GM18909 (cell line): ENCODE measurements around the gene EMB.
"Not testable (repeated sequence)": the region's sequence is repeated elsewhere in the genome, so short reads cannot be mapped to it uniquely, and the experiment has no call there.

Experiments
- ATAC-seq: cut with Tn5 transposase; IDR thresholded peaks from one replicate; pipeline ENCODE4 v1.9.1; 2021; ENCODE audit warnings: mild to moderate bottlenecking; ENCODE audit not compliant: unreplicated experiment, poor library complexity

Gene EMB

DNA sequence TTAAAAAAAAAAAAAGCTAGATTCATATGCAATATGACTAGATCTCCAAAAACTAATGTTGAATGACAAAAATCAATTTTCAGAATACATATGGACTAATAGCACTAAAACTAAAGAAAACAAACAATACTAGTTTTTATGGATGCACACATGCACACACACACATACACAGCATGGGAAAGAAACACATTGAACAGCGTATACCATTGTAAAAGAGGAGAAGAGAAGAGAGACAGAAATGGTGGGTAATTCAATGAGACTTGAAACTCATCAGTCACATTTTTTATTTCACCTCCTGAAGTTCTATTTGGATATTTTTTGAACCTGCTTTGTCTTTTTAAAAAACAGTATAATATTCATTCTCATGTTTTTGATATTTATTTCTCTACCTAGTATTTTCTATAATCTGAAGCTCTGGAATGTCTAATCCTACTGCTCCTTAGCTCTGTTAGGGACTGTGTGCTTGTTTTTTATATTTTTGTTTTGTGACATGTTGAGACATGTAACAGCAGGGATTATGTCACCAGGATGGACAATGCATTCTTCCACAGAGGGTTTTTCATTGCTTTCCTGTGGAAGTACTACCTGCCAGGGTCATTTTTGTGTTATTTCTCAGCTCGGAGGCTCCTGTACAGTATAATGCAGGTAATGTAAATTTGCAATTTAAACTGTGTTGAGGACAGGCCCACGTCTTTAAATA lies 17.8 kb downstream of the EMB start:
- ATAC-seq, result not testable (repeated sequence)

DNA sequence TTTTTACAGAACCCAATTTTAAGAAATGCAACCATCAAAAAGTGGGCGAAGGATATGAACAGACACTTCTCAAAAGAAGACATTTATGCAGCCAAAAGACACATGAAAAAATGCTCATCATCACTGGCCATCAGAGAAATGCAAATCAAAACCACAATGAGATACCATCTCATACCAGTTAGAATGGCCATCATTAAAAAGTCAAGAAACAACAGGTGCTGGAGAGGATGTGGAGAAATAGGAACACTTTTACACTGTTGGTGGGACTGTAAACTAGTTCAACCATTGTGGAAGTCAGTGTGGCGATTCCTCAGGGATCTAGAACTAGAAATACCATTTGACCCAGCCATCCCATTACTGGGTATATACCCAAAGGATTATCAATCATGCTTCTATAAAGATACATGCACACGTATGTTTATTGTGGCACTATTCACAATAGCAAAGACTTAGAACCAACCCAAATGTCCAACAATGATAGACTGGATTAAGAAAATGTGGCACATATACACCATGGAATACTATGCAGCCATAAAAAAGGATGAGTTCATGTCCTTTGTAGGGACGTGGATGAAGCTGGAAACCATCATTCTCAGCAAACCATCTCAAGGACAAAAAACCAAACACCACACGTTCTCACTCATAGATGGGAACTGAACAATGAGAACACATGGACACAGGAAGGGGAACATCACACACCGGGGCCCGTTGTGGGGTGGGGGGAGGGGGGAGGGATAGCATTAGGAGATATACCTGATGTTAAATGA lies 19.7 kb downstream of the EMB start:
- not testable (repeated sequence) for ATAC-seq

- no peak for ATAC-seq
Observed at GRCh38 chr5:50420343-50420935, 20.6 kb downstream of the EMB start.

DNA sequence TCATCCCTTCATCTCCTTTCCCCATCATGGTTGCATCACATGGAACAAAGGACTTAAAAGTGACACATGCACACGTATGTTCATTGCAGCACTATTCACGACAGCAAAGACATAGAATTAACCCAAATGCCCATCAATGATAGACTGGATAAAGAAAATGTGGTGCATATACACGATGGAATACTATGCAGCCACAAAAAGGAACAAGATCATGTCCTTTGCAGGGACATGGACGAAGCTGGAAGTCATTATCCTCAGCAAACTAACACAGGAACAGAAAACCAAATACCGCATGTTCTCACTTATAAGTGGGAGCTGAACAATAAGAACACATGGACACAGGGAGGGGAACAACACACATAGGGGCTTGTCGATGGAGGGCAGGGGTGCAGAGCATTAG lies 21.4 kb downstream of the EMB start:
- ATAC-seq, result not testable (repeated sequence)

- not testable (repeated sequence) for ATAC-seq
Observed at GRCh38 chr5:50416637-50417036, 24.5 kb downstream of the EMB start.

DNA sequence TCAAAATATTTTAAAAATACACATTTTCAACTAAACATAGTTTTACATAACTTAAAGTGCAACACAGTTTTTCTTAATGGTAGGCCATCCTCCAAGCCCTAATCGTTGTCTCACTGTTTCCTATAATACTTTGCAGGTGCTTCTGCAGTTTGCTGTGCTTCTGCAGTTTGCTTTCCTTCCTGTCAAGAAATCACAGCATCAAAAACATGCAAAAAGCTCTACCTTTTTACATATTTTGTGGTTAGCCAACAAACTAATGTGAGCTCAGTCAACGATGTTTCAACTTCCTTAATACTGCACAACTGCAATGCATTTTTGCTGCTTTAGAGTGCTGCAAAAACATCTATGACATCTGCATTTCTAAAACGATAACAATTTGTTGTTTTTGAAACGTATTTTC lies 25.2 kb downstream of the EMB start:
- ATAC-seq, result peak; percentile 90

GRCh38 chr5:50410932-50411331 lies 30.2 kb downstream of the EMB start:
- ATAC-seq, result not testable (repeated sequence)

DNA sequence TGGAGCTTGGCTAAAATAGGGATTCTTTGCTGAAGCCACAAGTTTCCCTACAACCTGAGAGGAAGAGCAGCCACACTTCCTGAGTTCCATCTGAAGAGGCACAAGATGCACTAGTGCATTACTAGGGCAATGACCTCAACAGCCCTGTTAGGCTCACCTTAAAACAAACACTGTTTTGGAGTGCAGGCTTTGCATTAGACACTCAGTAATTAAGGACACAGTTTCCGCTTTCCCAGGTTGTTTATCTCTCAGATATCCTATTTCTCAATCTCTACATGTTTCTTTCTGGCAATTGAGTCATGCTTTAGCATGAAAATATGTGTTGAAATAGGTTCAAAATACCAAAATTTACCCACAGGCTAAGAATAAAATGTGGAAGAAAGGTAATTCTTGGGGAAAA lies 34.2 kb downstream of the EMB start:
- no peak for ATAC-seq

DNA sequence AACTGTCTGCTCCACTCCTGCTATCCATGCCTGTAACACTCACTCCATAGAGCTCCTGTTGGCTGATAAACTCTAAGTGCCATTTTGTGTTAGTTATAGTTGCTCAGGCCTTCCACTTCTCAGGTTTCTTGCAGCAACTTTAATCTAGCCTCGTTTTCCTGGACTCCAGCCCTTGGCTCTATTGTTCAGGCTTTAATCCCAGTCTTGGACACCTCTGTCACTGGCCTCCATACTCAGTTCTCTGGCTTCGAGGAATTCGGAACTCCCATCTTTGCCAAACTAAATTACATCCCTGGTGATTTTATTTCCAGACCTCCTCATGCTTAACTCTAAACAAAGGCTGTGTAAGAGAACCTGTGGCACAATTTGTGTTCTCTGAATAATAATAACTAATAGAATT lies 39.8 kb downstream of the EMB start:
- ATAC-seq, result no peak

DNA sequence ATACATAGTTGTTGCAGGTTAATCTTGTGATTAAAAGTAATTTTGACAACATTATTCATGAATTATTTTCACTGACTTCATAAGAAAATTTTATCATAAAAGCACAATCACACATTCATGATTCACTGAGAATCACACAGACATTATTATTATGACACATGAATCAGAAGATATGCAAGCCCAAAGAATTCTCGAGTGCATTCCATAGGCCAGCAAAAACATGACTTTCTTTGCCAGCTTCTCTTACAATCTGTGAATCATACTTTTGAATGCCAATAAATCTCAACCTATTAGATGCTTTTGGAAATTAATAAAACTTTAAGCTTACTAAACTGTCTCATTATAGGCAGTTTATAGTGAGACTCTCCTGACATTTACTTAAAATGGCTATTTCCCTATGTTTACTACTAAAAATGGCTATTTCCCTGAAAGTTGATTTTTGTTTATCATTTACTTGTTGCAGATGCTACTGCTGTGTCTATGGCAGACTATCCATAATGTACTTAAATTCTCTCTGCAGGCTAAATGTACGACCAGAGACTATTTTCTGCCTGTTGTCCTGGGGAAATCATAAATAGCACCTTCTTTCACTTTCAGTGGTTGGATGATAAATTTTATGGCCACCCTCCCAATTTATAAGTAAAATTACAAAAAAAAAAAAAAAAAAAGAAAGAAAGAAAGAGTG lies 47.0 kb downstream of the EMB start:
- not testable (repeated sequence) for ATAC-seq

DNA sequence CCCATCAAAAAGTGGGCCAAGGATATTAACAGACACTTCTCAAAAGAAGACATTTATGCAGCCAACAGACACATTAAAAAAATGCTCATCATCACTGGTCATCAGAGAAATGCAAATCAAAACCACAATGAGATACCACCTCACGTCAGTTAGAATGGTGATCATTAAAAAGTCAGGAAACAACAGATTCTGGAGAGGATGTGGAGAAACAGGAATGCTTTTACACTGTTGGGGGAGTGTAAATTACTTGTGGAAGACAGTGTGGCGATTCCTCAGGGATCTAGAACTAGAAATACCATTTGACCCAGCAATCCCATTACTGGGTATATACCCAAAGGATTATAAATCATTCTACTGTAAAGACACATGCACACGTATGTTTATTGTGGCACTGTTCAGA lies 48.8 kb downstream of the EMB start:
- not testable (repeated sequence) for ATAC-seq

- not testable (repeated sequence) for ATAC-seq
Observed at GRCh38 chr5:50384381-50384780, 56.7 kb downstream of the EMB start.

DNA sequence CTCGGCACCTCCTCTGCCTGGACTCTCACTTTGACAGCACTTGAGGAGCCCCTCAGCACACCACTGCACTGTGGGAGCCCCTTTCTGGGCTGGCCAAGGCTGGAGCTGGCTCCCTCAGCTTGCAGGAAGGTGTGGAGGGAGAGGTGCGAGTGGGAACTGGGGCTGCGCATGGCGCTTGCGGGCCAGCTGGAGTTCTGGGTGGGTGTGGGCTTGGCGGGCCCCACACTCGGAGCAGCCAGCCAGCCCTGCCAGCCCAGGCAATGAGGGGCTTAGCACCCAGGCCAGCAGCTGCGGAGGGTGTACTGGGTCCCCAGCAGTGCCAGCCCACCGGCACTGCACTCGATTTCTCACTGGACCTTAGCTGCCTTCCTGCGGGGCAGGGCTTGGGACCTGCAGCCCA lies 64.4 kb downstream of the EMB start:
- ATAC-seq, result not testable (repeated sequence)

GRCh38 chr5:50369287-50370033 lies 71.6 kb downstream of the EMB start:
- ATAC-seq, result not testable (repeated sequence)

DNA sequence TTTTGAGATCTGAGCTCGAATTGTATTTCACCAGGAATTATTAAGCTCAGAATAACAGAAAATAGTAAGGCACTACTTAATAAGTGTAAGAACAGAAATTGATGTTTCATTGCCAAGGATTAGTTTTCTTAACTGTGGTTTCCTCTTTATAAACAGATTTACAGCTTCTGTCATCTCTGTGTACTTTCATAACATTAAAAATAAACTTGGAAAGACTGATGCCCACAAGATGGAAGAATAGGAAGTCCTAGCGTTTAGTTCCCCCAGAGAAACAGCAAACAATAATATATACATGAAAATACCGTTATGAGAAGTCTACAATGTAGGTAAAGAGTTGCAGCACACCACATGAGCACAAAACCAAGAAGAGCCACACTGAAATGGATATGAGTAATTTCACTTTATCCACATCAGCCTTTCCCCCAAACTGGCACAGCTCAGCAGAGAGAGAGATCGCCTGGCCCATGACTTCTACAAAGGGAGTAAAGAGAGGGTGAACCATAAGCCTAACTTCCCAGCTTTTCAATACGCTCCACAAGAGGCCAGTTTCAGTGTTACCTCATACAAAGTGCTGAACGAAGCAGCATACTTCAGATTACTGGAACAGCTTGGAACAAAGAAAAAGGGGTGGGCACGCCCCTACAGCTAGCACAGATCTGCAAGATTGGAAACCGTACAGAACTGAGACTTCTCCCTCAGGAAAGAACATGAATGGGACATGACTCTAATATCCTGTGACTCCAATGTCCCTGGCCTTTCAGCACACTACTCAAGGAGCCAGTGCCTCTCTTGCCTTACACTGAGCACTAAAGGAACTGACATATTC lies 75.4 kb downstream of the EMB start:
- no peak for ATAC-seq

DNA sequence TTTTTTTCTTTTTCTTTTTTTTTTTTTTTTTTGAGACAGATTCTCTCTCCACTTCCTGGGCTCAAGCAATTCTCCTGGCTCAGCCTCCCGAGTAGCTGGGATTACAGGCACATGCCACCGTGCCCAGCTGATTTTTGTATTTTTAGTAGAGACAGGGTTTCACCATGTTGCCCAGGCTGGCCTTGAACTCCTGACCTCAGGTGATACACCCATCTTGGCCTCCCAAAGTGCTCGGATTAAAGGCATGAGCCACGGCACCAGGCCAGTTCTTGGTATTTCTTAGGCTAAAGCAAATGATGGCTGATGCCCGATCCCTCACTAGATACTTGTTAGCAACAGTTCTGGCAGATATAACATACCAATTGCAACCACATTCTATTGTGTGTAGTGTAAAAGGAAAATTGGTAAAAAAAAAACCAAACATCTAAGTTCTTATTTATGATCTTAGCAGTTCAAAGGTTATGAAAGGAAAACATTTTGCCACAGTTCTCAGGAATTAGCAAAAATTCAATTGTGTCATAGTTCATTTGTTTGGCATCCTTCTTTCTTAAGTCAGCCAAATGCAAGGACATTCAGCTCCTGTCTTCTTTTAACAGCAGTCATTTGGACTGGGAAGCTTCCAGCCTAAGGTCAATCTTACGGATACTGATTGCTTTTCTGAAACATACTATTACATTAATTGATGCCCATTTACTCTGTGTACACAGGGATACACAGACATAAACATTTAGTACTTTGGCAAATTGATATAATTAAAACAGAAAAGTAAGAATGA lies 76.4 kb downstream of the EMB start:
- ATAC-seq, result not testable (repeated sequence)

GRCh38 chr5:50359187-50359586 lies 81.9 kb downstream of the EMB start:
- ATAC-seq, result no peak

DNA sequence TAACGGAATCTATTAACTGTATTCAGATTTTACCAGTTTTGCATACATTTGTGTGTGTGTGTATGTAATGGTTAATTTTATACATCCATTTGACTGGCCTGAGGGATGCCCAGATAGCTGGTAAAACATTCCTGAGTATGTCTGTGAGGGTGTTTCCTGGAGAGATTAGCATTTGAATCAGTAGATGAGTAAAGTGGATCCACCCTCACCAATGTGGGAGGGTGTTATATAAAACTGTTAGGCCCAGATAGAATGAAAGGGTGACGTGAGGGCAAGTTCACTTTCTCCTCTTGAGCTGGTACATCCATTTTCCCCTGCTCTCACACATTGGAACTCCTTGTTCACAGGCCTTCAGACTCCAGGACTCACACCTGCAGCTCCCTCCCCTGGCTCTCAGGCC lies 88.7 kb downstream of the EMB start:
- ATAC-seq, result no peak
